PC-9 (cell line): ENCODE results near the gene CTAG2. TPM values are rescaled to one million over a fixed set of nuclear protein-coding genes. Genes with fewer than 3 reads are reported as not detected.
A peak's percentile ranks its signal among the peaks of the same experiment; 100 is the strongest.

ENCODE experiments used
- BruUV-seq: library from RNA; stranded (reverse); fragments of 400-500 nt; replicated peaks from 2 replicates; lab custom pipeline; 2021; lab: Mats Ljungman, UMichigan
- CTCF ChIA-PET: fragments of 300-600 bp; sonication (Branson Sonifier 250); formaldehyde crosslinking; loops from one replicate; lab custom pipeline; 2022; ENCODE audit warnings: antibody characterized with exemption; lab: Charles Lee
- POLR2A ChIA-PET: fragments of 300-600 bp; sonication (Branson Sonifier 250); formaldehyde crosslinking; loops from one replicate; lab custom pipeline; 2022; ENCODE audit warnings: antibody characterized with exemption; ENCODE audit not compliant: unreplicated experiment; lab: Charles Lee
- DNase-seq, 2 experiments: peaks; one replicate each; pipeline versions ENCODE4 v3.0.0 to v3.0.0-alpha.2; 2015 to 2022; ENCODE audit warnings: mixed read lengths in 1 of 2
- H2AFZ ChIP-seq: fragments of 200-600 bp; sonication (generic); 2 replicates; pipeline ENCODE4 v1.8.1; 2017; ENCODE audit warnings: antibody characterized with exemption
- H3F3A ChIP-seq: fragments of 200-600 bp; sonication (generic); 2 replicates; pipeline ENCODE4 v1.8.1; 2017; ENCODE audit warnings: antibody characterized with exemption, mild to moderate bottlenecking, low read depth; ENCODE audit not compliant: insufficient read depth
- H3K27ac ChIP-seq: fragments of 200-600 bp; sonication (generic); 2 replicates; pipeline ENCODE4 v1.6.1; 2016; ENCODE audit warnings: mixed run types
- H3K27me3 ChIP-seq: fragments of 200-600 bp; sonication (generic); 2 replicates; pipeline ENCODE4 v1.6.1; 2016; ENCODE audit warnings: low read depth, mixed run types; ENCODE audit not compliant: insufficient read depth
- H3K36me3 ChIP-seq: fragments of 200-600 bp; sonication (generic); 2 replicates; pipeline ENCODE4 v1.6.1; 2016; ENCODE audit warnings: low read depth, mixed run types
- H3K4me1 ChIP-seq: fragments of 200-600 bp; sonication (generic); replicated peaks from 2 replicates; pipeline ENCODE4 v1.6.1; 2016; ENCODE audit warnings: mixed run types; ENCODE audit not compliant: insufficient read depth
- H3K4me2 ChIP-seq: fragments of 200-600 bp; sonication (generic); 2 replicates; pipeline ENCODE4 v1.6.1; 2017; ENCODE audit warnings: mixed run types
- H3K4me3 ChIP-seq: fragments of 200-600 bp; sonication (generic); 2 replicates; pipeline ENCODE4 v1.6.1; 2016; ENCODE audit warnings: mixed run types
- H3K79me2 ChIP-seq: fragments of 200-600 bp; sonication (generic); 2 replicates; pipeline ENCODE4 v1.6.1; 2017; ENCODE audit warnings: low read depth, mixed run types
- H3K9me2 ChIP-seq: fragments of 200-600 bp; sonication (generic); 2 replicates; pipeline ENCODE4 v1.8.1; 2017; ENCODE audit warnings: mild to moderate bottlenecking; ENCODE audit not compliant: insufficient read depth
- H3K9me3 ChIP-seq: fragments of 200-600 bp; sonication (generic); 2 replicates; pipeline ENCODE4 v1.8.1; 2016; ENCODE audit warnings: low read depth; ENCODE audit not compliant: insufficient read depth
- H4K20me1 ChIP-seq: fragments of 200-600 bp; sonication (generic); 2 replicates; pipeline ENCODE4 v1.8.1; 2017; ENCODE audit not compliant: insufficient read depth
- CTCF ChIP-seq: fragments of 200-600 bp; sonication (generic); conservative IDR thresholded peaks from 2 replicates; pipeline ENCODE4 v1.6.1; 2017; ENCODE audit warnings: mixed run types, antibody characterized with exemption, mild to moderate bottlenecking, moderate library complexity
- EZH2 ChIP-seq: fragments of 200-600 bp; sonication (generic); IDR thresholded peaks from 2 replicates; pipeline ENCODE4 v1.8.0; 2017; ENCODE audit warnings: antibody characterized with exemption, low read depth
- intact Hi-C: fragments of 100-400 bp; cut with micrococcal nuclease; formaldehyde crosslinking; loops from one replicate; pipeline ENCODE4 v1.10.0; 2022; ENCODE audit not compliant: unreplicated experiment
- total RNA-seq: library from RNA; stranded (reverse); gene quantifications from 2 replicates; pipeline ENCODE4 v1.2.3, GENCODE V29; 2021

Gene CTAG2
- total RNA-seq, 1 experiment from 2014 or later, result not detected

- H3K9me2 ChIP-seq, result no peaks in the 10 kb centered on the region
- DNase-seq, result no peak
These were observed 51.2 kb downstream of the CTAG2 start for GRCh38 chrX:154602226-154602625.

More at GRCh38 chrX:154602226-154602625, 51.2 kb downstream of the CTAG2 start:
- no TSS peak for BruUV-seq
- Histone ChIP-seq H3F3A (peaks cover 62% of the 10 kb centered on the region), H3K79me2 (no peaks in the 10 kb centered on the region), H3K27me3 (no peaks in the 10 kb centered on the region), H3K9me3 (no peaks in the 10 kb centered on the region; the same call in 1 of the 2 replicates), H3K4me2 (peak overlapping the region; percentile 78), H3K4me3 (no peak overlapping the region), H3K27ac (peak overlapping the region; percentile 100), H4K20me1 (no peaks in the 10 kb centered on the region), H2AFZ (no peak overlapping the region), H3K36me3 (no peaks in the 10 kb centered on the region), H3K4me1 (peaks cover 79% of the 10 kb centered on the region)
- CTCF ChIA-PET, result no interaction called here
- POLR2A ChIA-PET, result no interaction called here
- intact Hi-C loops, result no loop called here
- TF ChIP-seq EZH2 (no peak), CTCF (no peak)

Other genes with a start within 250 kb of the CTAG2 start
- 25.9 and 28.3 TPM in 2 replicates for gene DNASE1L1, start 244.3 kb downstream of the CTAG2 start, total RNA-seq
- 95.8 and 134 TPM in 2 replicates for gene TAFAZZIN, start 242.0 kb downstream of the CTAG2 start, total RNA-seq
- gene ATP6AP1, start 224.9 kb downstream of the CTAG2 start, total RNA-seq, result 112 and 119 TPM in 2 replicates
- gene GDI1, start 216.4 kb downstream of the CTAG2 start, total RNA-seq, result 116 and 123 TPM in 2 replicates
- gene FAM50A, start 209.4 kb downstream of the CTAG2 start, total RNA-seq, result 82.1 and 89.4 TPM in 2 replicates
- 109 and 124 TPM in 2 replicates for gene PLXNA3, start 195.3 kb downstream of the CTAG2 start, total RNA-seq
- gene LAGE3, start 174.3 kb downstream of the CTAG2 start, total RNA-seq, result 63.9 and 82.5 TPM in 2 replicates
- gene UBL4A, start 167.0 kb downstream of the CTAG2 start, total RNA-seq, result 80.7 and 81.6 TPM in 2 replicates
- 38.3 and 54.9 TPM in 2 replicates for gene SLC10A3, start 162.9 kb downstream of the CTAG2 start, total RNA-seq
- 60.3 and 69.3 TPM in 2 replicates for gene FAM3A, start 137.3 kb downstream of the CTAG2 start, total RNA-seq
- gene G6PD, start 106.7 kb downstream of the CTAG2 start, total RNA-seq, result 987 and 1,283 TPM in 2 replicates
- 68.3 and 69.4 TPM in 2 replicates for gene IKBKG, start 106.0 kb downstream of the CTAG2 start, total RNA-seq
- not detected in 2 replicates for gene CTAG1A, start 68.4 kb downstream of the CTAG2 start, total RNA-seq
- gene CTAG1B, start 34.3 kb downstream of the CTAG2 start, total RNA-seq, result not detected in 2 replicates
- 0.17 and 0.63 TPM in 2 replicates for gene GAB3, start 97.5 kb upstream of the CTAG2 start, total RNA-seq
- gene DKC1, start 109.3 kb upstream of the CTAG2 start, total RNA-seq, result 83.5 and 101 TPM in 2 replicates
- gene MPP1, start 151.9 kb upstream of the CTAG2 start, total RNA-seq, result 4.2 and 4.8 TPM in 2 replicates
- gene SMIM9, start 181.1 kb upstream of the CTAG2 start, total RNA-seq, result not detected in 2 replicates
- 12.1 and 19.6 TPM in 2 replicates for gene F8A1, start 232.8 kb upstream of the CTAG2 start, total RNA-seq